ENCODE measurements around the gene AXDND1. TPM values are rescaled to one million over a fixed set of nuclear protein-coding genes. Genes with fewer than 3 reads are reported as not detected.
A peak's percentile ranks its signal among the peaks of the same experiment; 100 is the strongest.

AXDND1 gene, protein sequence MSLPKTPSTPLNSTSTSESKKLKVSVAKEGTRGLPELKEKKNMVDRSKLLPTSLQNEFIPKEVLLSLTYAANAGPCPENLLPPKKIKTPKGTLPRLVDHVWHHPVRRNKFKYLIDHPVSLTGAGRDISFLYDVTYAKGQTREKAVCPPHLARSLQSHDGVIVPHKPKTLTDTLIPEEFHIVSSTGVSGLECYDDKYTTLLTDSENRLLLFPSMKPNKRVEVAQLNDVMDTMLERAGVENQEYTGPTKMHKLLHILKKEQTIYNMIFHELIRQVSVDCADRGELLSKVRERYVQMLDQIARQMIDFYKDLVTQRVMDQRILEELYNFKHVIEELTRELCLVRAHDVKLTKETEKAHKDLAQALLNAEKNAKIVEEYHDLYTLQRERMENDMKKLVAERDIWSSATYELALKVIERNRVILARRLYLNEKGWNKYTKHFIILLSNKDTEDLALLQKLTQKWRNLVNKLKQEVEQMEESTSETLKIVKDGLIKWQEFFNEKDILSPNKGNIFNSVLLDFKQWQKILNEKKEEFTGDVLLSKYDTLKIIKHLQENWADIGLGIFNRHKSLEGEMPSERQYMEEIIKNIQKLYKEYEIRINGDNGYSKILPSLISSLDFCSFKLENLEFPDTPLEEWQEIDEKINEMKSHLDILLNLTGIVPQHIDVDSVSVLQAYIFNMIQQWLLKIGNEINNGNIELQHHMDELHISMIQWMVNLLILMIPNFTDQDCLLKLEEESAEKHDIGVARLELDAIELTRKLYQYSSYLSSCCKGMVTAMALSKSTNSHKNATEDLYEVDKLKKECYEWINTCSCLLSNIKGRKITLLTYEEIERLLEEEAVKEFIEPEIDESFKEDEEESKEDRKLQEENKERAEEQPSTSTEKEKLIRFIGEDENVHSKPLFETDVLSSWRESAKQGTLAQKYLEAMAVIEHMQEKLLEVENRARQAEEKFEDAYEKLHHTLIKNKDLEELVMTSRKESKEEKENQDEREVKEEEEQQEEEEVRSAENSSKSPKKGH
- total RNA-seq (2011; cell fraction: chromatin; rRNA removed; ENCODE audit: low replicate concordance), result 0.72 TPM in 1 of 2 replicates, not detected in the other
- total RNA-seq (2011; cell fraction: nucleolus; rRNA removed), result not detected in 2 replicates
- 0.61 TPM in 1 of 2 replicates, not detected in the other for total RNA-seq (2011; cell fraction: nucleoplasm; rRNA removed)
- total RNA-seq (2014; rRNA removed), result 0.12 TPM in 1 of 2 replicates, not detected in the other
- 0.07 and 0.16 TPM in 2 replicates for total RNA-seq (2014; rRNA removed; fragmentation: Illumina TruSeq; extraction: Trizol)
- total RNA-seq (2015; rRNA removed; fragmentation: Illumina TruSeq; extraction: Trizol), result 0.38 TPM in 1 of 2 replicates, not detected in the other
- not detected in 2 replicates for total RNA-seq (2021)
- polyA plus RNA-seq (2011; rRNA removed), result 0.04 TPM in 1 of 2 replicates, not detected in the other
- polyA plus RNA-seq (2011; cell fraction: cytosol; rRNA removed), result not detected in 2 replicates
- not detected in 2 replicates for polyA plus RNA-seq (2011; cell fraction: nucleus; rRNA removed)
- 0.06 TPM in 1 of 2 replicates, not detected in the other for polyA plus RNA-seq (2012)
- polyA plus RNA-seq (2014; fragmentation: Illumina TruSeq; extraction: Trizol), result 0.07 TPM in 1 of 2 replicates, not detected in the other
- under 1 TPM; 0.03 to 0.13 TPM for polyA plus RNA-seq (2014; fragmentation: Nextera tagmentation; extraction: Ambion mirVana)
- polyA plus RNA-seq (2014; rRNA removed), result not detected in 2 replicates
- 0.12 TPM in 1 of 2 replicates, not detected in the other for polyA minus RNA-seq (2011; rRNA and poly(A)+ RNA removed)
- 0.29 TPM in 1 of 2 replicates, not detected in the other for polyA minus RNA-seq (2011; cell fraction: cytosol; rRNA and poly(A)+ RNA removed)
- not detected in 2 replicates for polyA minus RNA-seq (2011; cell fraction: nucleus; rRNA and poly(A)+ RNA removed)
- percentile 25 among the genes with signal in this experiment for Bru-seq, nascent RNA
- percentile 31 among the genes with signal in this experiment for BruChase-seq, experiment 1, labeled RNA remaining after a 2-hour chase
- BruChase-seq, experiment 2, labeled RNA remaining after a 6-hour chase, result percentile 30 among the genes with signal in this experiment
- long read RNA-seq, experiment 1, partial matches to known transcripts, result 0 of 1 reads
- long read RNA-seq, experiment 1, other reads (novel, unspliced or antisense), result 1 of 1 reads
- long read RNA-seq, experiment 2, result 0 reads
- long read RNA-seq, experiment 3, result 0 reads

DNA sequence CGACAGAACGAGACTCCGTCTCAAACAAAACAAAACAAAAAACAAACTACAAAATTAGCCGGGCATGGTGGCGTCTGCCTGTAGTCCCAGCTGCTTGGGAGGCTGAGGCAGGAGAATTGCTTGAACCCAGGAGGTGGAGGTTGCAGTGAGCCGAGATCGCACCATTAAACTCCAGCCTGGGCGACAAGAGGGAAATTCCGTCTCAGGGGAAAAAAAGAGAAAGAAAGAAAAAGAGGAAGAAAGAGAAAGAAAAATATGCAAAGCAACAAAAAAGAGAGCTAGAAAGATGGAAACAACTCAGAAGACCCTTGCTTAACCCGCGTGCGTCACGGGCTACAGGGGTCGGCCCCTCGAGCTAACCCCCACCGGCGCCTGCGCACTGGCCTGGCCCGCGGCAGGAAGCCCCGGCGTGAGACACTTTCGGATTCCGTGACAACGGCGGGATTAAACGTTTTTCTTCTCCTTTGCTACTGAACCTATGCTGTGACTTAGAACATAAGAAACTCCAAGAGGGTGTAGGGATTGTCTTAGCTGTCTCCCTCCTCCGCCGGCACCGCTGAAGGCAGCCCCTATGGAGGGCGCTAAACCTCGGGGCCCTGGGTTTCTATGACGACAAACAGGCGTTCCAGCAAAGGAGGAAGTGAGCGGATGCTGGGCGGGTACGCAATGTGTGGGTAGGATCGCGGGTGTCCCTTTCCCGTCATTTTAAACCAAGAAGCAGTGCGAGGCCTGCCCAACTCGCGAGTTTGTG is at the start of gene AXDND1:
Gene AXDND1 (plus strand): TSS at position 630 of the 751 bp plus-strand sequence. CDS start 539 bp downstream, outside the sequence.
- WGBS (ENCODE audit: insufficient coverage, low coverage, missing lambda C conversion rate), result 8% methylated on average over 43 of the region's 43 CpGs
- TSS peak; percentile 96 for BruUV-seq (replicated peaks)
- POLR2A ChIA-PET, result interaction anchor here (0.7 to 1.0 kb wide), 6 partner anchors 9 to 275 kb away, joined by 3 to 4 read pairs (median 3); no protein-coding TSS in a partner anchor
- peak; percentile 94 for FAIRE-seq
- no peaks in the 10 kb centered on the region for H3K79me2 ChIP-seq (ENCODE audit: control insufficient read depth, insufficient read depth, low read length)
- H3K36me3 ChIP-seq (ENCODE audit: control insufficient read depth, insufficient read depth, low read length), result no peaks in the 10 kb centered on the region
- DNase-seq (ENCODE audit: extremely low read depth in 1 of 4, low spot score in 3 of 4), result peak; percentile 86 to 94 (median 90)
- intact Hi-C loops (cut with micrococcal nuclease), result loop anchor here (1.0 to 5.0 kb wide), 2 partner anchors 72 to 173 kb away; partner anchors contain the start of gene SOAT1
- peak within 1 kb of the TSS; percentile 89 for H3K4me2 ChIP-seq (ENCODE audit: insufficient read depth, low read length)
- peak within 1 kb of the TSS; percentile 57 for H3K4me3 ChIP-seq
- H3K9ac ChIP-seq (ENCODE audit: insufficient read depth in 1 of 2, low read depth in 2 of 2, low read length in 2 of 2), result peak within 1 kb of the TSS; percentile 91 to 96
- in situ Hi-C loops (cut with MboI), result loop anchor here (10.0 to 25.0 kb wide), 3 partner anchors 241 to 828 kb away; partner anchors contain the start of gene TOR3A
- no peaks in the 10 kb centered on the region for H3K9me1 ChIP-seq (ENCODE audit: control insufficient read depth, insufficient read depth, low read length)
- H4K20me1 ChIP-seq (replicated peaks; ENCODE audit: control insufficient read depth, insufficient read depth, low read length), result no peaks in the 10 kb centered on the region
- H2AFZ ChIP-seq (ENCODE audit: low read depth, low read length), result peak within 1 kb of the TSS; percentile 100
- peak within 1 kb of the TSS; percentile 96 for H3K27ac ChIP-seq (ENCODE audit: extremely low read depth, low read depth, low read length)
- CTCF ChIA-PET (ENCODE audit: low intra/inter-chr PET ratio), result interaction anchor here (0.7 to 1.4 kb wide), 2 partner anchors 114 to 245 kb away, joined by 3 to 6 read pairs; no protein-coding TSS in a partner anchor
- ATAC-seq, result peak; percentile 97
- no peaks in the 10 kb centered on the region for H3K27me3 ChIP-seq (ENCODE audit: control insufficient read depth in 2 of 2, insufficient read depth in 2 of 2, low read length in 2 of 2)
- H3K4me1 ChIP-seq (replicated peaks in 1 of 2; ENCODE audit: control insufficient read depth in 2 of 2, insufficient read depth in 2 of 2, low read length in 2 of 2), result peaks cover 14 to 16% of the 10 kb centered on the region in 2 experiments
- no peaks in the 10 kb centered on the region; the same call in 1 of the 2 replicates for H3K9me3 ChIP-seq (replicated peaks; ENCODE audit: control insufficient read depth, insufficient read depth, low read depth, low read length)
- TF ChIP-seq FIP1L1 (IDR thresholded peaks at IDR 0.05; ENCODE audit: low read depth, low read length, poor library complexity, severe bottlenecking) (peak; percentile 48), PHF21A (IDR thresholded peaks at IDR 0.05; ENCODE audit: borderline replicate concordance, low read depth) (peak; percentile 22; the same call in 1 of the 2 replicates), KLF1 (tag; IDR thresholded peaks at IDR 0.05) (0 out of 2 replicates have a peak, but pooled peaks have one; percentile 39), PHF8 (IDR thresholded peaks at IDR 0.05; ENCODE audit: borderline replicate concordance, low read length) (peak; percentile 63; the same call in 1 of the 2 replicates), FOXP1 (CRISPR knock-in tag; IDR thresholded peaks at IDR 0.05) (0 out of 2 replicates have a peak, but pooled peaks have one; percentile 38), TARDBP (IDR thresholded peaks at IDR 0.05) (0 out of 2 replicates have a peak, but pooled peaks have one; percentile 18), BRD9 (IDR thresholded peaks at IDR 0.05; ENCODE audit: low read depth, partially characterized antibody) (peak; percentile 71), CREM (IDR thresholded peaks at IDR 0.05; ENCODE audit: low read depth) (peak; percentile 86), SMAD1 (IDR thresholded peaks at IDR 0.05; ENCODE audit: low read depth, low read length, partially characterized antibody) (peak; percentile 28), GATAD2A (IDR thresholded peaks at IDR 0.05) (peak; percentile 85; the same call in 1 of the 2 replicates), SMAD3 (CRISPR knock-in tag; conservative IDR thresholded peaks at IDR 0.05) (0 out of 2 replicates have a peak, but pooled peaks have one; percentile 45)
- TF ChIP-seq, protein P1, sequence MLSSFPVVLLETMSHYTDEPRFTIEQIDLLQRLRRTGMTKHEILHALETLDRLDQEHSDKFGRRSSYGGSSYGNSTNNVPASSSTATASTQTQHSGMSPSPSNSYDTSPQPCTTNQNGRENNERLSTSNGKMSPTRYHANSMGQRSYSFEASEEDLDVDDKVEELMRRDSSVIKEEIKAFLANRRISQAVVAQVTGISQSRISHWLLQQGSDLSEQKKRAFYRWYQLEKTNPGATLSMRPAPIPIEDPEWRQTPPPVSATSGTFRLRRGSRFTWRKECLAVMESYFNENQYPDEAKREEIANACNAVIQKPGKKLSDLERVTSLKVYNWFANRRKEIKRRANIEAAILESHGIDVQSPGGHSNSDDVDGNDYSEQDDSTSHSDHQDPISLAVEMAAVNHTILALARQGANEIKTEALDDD (IDR thresholded peaks at IDR 0.05), result no peak

All from K562 (cell line).